Stromal cell of bone marrow (primary cell): ENCODE measurements around the gene EVPL.
"Not testable (repeated sequence)": the region's sequence is repeated elsewhere in the genome, so short reads cannot be mapped to it uniquely, and the experiment has no call there.

Experiments used
- DNase-seq: peaks from one replicate; pipeline ENCODE4 v3.0.0-alpha.2; 2012; ENCODE audit warnings: low read depth

EVPL gene

DNA sequence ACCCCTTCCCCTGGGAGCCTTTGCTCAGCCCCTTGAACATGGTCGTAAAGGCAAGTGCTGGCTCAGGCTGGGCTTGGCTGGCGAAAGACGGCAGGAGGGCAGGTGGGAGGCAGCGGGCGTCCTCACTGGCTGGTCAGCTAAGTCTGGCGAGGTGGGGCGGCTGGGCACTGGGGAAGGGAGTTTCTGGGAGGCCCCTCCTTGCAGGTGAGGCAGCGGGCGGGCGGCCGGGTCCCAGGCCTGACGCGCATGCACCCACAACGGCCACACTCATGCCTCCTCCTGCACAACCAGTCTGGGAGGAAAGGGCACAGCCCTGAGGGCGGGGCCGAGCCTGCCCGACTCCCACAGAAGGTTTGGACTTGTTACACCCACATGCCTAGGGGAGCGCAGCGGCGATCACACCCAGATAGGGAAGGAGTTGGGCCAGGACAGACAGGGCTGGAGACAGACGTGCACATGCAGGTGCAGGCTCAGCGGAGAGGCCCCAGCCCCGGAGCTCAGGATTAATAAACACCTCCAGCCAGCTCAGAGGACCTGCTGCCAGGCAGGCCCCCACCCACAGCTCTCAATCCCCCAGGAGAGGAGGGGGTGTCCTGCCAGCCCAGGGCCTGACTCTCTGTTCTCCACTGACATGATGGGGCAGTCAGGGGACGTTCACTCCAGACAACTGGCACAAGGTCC lies at the start of gene EVPL:
EVPL (minus strand) TSS at position 148 of the 681 bp plus-strand sequence; CDS start at position 40, 108 bp downstream.
- DNase-seq, result no peak

DNA sequence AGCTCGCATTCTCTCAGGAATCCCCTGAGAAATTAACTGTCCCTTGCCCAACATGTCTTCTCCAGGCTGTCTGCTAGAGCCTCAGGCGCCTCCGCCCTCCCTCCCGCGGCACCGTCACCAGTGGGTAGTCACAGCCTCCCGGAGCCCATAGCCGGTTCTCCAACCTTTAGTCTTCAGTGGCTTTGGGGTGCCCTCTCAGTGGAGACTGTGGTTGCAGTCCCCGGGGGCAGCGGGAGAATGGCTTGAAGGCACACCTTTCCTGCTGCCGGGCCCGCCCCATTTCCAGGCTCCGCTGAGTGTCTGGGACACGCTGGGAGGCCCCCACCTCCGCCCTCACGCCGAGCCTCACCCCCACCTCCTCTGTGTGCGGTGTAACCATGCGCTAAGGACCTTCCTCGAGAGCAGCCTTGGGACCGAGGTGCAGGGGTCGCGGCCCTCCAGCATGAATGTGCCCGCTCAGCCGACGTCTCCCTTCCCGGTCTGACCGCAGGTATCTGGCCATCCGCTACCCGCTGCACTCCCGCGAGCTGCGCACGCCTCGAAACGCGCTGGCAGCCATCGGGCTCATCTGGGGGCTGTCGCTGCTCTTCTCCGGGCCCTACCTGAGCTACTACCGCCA lies 49.1 kb upstream of the EVPL start:
- no peak for DNase-seq

DNA sequence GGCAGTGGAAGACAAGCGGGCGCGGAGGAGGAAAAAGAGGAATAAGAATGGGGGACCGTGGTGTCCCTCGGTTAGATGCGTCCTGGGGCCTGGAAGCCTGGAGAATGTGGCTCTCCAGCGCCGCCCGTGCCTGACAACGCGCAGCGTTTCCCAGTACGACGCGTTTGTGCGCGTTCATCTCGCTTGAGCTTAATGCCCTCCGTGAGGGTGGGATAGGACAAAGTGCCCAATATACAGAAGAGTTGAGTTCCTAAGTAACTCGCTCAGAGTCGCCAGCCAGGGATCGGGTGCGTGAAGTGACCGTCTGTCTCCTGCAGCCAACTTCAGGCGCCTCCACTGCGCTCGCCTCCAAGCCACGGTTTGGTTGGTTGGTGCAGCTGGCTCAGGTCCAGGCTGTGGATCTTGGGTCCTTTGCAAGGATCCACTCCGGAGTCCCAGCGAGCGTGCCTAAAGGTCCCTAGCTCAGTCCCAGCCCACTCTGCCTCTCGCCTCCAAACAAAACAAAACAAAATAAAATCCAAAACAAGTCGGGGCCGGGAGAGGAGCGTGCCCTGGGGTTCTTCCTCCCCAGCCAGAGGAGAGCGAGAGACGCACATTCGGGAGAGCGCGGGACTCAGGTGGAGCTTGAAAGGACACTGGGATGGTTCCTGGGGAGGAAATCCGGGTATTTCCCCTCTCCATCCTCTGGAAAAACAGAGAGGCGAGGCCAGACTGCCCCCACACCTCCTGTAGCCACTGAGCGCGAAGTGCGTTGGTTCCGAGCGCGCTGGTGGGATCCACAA lies 48.4 kb upstream of the EVPL start:
- DNase-seq, result no peak

DNA sequence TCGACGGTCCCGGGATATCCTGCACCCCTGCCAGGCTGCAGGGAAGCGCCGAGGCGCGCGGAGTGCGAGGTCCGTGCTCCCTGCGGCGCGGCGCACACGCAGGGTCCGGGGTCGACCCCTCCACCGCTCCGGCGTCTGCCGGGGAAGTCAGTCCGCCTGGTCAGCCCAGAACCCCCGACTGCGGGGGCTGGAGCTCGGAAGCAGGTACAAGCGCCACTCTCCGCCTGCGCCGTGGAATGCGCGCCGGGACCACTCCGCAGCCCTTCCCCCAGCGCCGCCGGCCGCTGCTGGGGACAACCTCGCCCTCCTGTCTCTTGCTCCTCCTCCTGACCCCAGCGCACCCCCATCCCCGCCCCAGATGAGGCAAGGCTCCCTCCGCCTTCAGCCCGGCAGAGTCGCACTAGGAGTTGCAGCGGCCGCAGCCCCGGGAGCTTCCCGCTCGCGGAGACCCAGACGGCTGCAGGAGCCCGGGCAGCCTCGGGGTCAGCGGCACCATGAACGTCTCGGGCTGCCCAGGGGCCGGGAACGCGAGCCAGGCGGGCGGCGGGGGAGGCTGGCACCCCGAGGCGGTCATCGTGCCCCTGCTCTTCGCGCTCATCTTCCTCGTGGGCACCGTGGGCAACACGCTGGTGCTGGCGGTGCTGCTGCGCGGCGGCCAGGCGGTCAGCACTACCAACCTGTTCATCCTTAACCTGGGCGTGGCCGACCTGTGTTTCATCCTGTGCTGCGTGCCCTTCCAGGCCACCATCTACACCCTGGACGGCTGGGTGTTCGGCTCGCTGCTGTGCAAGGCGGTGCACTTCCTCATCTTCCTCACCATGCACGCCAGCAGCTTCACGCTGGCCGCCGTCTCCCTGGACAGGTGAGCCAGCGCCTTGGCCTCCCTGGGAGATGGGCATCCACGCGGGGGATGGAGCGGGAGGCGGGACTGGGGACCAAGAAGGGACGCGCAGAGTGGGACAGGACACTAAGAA lies 47.6 kb upstream of the EVPL start, which contains the start of gene GALR2:
GALR2 (plus strand) TSS at position 392 of the 974 bp plus-strand sequence; CDS start at position 495, 103 bp downstream.
- DNase-seq, result no peak

DNA sequence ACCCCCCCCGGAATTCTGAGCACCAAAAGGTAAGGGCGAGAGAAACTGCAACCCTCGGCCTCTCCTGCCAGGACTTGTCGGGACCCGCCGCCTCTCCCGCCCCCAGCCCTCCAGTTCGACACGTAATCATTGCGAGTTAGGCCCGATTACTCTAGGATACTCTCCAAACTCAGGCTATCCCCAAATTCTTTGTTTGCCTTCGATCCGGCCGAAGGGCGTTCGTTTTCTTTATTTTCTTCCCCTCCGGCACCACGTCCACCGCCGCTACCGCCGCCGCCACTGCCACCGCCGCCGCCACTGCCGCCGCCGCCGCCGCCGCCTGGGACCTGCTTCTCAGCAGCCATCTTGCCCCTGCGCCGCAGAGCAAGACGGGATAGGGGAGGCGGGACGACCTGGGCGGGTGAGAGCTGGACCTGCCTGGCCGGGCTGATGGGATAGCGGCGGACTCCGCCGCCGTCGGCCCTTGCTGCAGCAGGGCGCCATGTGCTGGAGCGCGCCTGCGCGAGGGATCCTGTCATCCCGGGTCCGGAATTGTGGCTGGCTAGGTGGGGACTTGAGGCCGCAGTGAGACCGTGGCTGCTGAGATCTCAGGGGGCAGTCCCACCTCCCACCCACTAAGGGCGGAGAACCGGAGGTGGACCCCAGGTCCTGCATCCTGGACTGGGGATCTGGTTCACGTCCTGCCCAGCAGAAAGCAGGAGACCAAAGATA lies 45.2 kb upstream of the EVPL start, which contains the start of gene SRP68:
SRP68 (minus strand) TSS at position 370 of the 711 bp plus-strand sequence; CDS start at position 344, 26 bp downstream.
- peak; percentile 86 for DNase-seq

- DNase-seq, result no peak
Measured at GRCh38 chr17:76071531-76072147, 44.5 kb upstream of the EVPL start.

- DNase-seq, result no peak
Measured at GRCh38 chr17:76065775-76066174, 38.7 kb upstream of the EVPL start.

DNA sequence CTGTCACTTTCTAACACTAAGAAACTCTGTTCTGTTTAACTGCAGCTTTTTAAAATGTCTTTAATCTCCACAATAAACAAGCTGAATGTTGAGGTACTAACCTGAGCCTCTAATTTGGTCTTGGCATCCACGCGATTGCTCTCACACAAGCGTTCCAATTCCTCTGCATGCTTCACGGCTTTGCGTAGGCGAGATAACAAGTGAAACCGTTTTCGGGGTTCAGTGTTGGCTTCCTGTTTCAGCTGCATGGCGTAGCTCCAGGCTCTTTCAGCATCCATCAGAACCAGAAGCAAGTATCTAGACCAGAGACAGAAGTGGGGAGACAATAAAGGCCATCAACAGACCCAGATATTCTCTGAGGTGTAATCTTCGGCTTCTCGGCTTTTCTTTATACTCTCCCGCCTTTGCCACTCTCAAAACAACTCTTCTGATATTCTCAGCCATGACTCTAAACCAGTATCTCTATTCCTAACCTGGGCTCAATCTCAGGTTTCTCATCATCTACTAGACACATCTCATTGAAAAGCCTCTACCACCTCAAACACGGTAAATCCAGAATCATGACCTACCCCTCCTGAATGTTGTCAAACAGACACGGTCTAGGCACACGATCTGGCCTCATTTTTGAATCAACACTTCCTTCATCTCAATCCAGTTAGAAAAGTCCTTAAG lies 36.9 kb upstream of the EVPL start:
- DNase-seq, result no peak

- not testable (repeated sequence) for DNase-seq
Measured at GRCh38 chr17:76058264-76058663, 31.2 kb upstream of the EVPL start.

- DNase-seq, result no peak
Measured at GRCh38 chr17:76056882-76057281, 29.8 kb upstream of the EVPL start.

DNA sequence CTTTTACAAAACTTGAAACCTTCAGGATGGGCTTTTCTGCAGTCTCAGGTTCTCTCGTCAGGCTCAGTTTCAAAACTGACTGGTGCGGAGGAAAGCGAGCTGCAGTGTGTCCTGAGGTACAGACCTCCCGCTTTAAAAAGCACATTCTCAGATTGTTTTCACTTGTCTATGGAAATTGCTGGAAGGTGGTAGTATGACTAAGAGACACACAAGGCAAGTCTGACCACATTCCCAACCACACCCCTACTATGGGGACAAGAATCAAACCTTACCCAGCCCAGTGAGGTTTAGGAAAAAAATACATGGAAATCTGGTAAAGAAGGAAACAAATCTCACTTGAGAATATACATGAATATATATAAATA lies 27.0 kb upstream of the EVPL start:
- DNase-seq, result peak; percentile 44

DNA sequence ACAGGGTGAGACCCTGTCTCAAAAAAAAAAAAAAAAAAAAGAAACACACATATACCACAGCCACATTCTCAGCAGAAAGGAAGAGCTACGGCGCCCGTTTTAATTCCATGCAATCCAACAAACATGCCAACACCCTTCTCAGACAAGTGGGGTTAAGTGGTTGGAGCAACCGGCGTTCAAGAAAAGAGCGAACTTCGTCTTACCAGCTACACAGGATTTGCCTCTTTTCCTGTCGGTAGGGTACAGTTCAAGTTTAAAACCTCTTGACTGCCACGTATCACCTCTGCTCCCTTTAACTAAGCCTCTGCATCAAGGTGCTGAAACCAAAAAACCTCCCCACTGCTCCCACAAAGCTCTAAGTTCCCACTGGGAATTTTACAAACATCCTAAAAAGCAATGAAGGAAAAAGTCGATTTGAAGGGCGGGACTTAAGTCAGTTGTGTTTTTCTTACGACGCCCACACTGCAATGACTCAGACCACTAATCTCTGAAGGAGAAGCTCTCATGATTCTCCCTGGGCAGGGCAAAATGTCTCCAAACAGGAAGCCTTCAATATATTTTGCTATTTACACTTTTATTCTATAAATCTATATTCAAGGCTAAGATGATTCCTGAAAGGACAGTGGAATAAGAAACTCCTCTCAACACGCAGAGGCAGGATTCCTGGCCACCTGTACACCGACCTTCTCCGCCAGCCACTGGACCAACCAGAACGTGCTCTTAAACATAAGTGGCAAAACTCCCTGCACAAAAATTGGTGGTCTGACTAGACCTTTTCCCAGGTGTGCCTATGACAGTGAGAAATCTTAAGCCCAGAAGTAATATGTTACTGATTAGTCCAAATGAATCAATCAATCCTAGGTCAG lies 26.4 kb upstream of the EVPL start:
- peak; percentile 73 for DNase-seq

- no peak for DNase-seq
Measured at GRCh38 chr17:76051561-76051960, 24.5 kb upstream of the EVPL start.

DNA sequence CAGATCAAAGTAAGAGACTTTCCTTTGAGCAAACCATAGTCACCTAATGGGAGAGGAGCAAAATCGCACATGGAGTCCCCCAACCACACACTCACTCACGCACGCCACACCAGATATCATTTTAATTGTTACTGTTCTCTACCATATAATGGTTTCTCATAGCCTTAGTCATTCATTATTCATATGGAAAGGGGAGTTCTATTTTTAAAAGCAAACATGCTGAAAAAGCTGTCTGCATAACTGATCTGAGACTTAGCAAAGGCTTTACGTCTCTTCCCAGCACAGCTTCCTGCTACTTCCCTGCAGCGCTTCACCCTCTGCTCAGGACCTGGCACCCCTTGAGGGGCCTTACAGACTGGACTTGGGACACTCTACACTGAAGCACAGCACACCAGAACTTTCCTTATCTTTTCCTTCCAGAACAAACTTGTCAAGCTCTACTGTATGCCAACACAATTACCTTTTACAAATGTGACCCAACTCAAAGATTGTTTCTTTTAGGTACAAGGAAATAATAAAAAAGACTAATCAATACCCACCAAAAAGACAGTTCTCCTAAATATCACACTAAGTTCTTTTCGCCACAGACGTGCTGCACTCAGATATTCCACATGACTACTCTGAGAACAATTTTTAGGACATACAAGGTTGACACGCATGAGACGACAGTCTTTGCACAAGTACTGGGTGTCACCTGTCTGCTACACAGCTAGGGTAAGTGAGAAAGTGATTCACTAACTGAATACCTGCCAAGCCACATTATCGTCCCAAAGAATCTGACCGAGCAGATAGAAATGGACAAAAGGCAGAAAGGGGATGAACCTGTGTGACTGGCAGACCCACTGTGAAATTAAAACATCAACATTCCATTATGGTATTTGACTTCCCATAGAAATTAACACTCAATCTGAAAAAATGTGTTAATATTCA lies 23.7 kb upstream of the EVPL start:
- DNase-seq, result no peak

GRCh38 chr17:76049836-76050537 lies 22.9 kb upstream of the EVPL start:
- no peak for DNase-seq

DNA sequence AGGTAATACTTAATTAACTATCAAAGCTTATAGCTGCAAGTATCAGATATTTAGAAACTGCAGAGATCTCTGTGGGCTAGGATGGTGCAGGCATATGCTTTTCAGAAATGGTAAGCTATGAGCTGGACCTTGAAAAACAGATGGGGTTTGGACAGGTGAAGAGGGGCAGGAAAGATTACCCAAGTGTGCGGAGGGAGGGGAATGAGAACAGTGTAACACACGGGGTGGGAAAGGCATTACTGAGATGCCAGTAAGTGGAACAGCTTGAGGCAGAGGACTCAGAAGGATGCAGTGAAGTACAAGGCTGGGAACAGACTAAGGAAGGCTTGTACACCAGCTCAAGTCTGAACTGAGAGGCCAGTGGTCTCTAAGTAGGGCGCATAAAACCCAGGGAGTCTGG lies 22.1 kb upstream of the EVPL start:
- no peak for DNase-seq

DNA sequence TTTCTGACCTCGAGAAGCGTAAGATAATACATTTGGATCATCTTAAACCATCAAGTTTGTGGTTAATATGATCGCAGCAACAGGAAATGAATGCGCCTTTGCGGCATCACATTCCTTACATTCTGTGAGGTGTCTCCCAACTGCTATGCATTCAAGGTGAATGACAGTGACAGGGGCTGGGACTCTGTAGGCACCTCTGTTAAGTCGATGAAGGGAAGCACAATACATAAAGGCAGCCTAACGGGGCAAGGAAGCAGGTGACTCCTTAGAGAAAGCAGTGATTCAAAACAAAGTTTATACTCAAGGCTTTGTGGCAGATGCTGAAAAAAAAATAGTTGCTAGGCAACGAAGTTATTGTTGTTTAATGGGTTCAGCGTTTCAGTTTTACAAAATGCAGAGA lies 21.6 kb upstream of the EVPL start:
- no peak for DNase-seq
